Fibroblast of lung (primary cell): ENCODE measurements around the gene ZNF474. TPM values are rescaled to one million over a fixed set of nuclear protein-coding genes. Genes with fewer than 3 reads are reported as not detected.
A peak's percentile ranks its signal among the peaks of the same experiment; 100 is the strongest.

Experiments used
- DNase-seq, 2 donors: peaks; one replicate each; pipeline versions ENCODE4 v3.0.0 to v3.0.0-alpha.2; 2010; ENCODE audit warnings: low read depth in 2 of 2
- H2AFZ ChIP-seq: 2 replicates; pipeline ENCODE4 v1.5.1; 2012; ENCODE audit warnings: low read length, control low read depth, inconsistent platforms
- H3K27ac ChIP-seq: 2 replicates; pipeline ENCODE4 v1.5.1; 2011; ENCODE audit warnings: low read length, control low read depth; ENCODE audit not compliant: insufficient read depth
- H3K27me3 ChIP-seq: 2 replicates; pipeline ENCODE4 v1.5.1; 2011; ENCODE audit warnings: mild to moderate bottlenecking, low read length; ENCODE audit not compliant: control insufficient read depth, insufficient read depth
- H3K36me3 ChIP-seq: 2 replicates; pipeline ENCODE4 v1.5.1; 2011; ENCODE audit warnings: low read length; ENCODE audit not compliant: control insufficient read depth, insufficient read depth
- H3K4me1 ChIP-seq: 2 replicates; pipeline ENCODE4 v1.5.1; 2011; ENCODE audit warnings: low read length; ENCODE audit not compliant: control insufficient read depth, insufficient read depth; ENCODE audit errors: extremely low read depth
- H3K4me2 ChIP-seq: 2 replicates; pipeline ENCODE4 v1.5.1; 2011; ENCODE audit warnings: low read length, control low read depth; ENCODE audit not compliant: insufficient read depth; ENCODE audit errors: extremely low read depth
- H3K4me3 ChIP-seq, 4 experiments: fragments of 200-600 bp in 1 of 4; sonication (generic) in 1 of 4; replicated peaks in 1 of 4; 2 replicates each; pipeline ENCODE4 v1.5.1; 2011 to 2016; ENCODE audit warnings: low read length in 4 of 4, low read depth in 3 of 4, mild to moderate bottlenecking in 3 of 4, control low read depth in 2 of 4, inconsistent platforms in 1 of 4, mixed read lengths in 1 of 4; ENCODE audit not compliant: insufficient read depth in 1 of 4; ENCODE audit errors: control extremely low read depth in 1 of 4
- H3K79me2 ChIP-seq: 2 replicates; pipeline ENCODE4 v1.5.1; 2012; ENCODE audit warnings: mild to moderate bottlenecking, low read length, inconsistent platforms; ENCODE audit not compliant: control insufficient read depth, insufficient read depth
- H3K9ac ChIP-seq: 2 replicates; pipeline ENCODE4 v1.5.1; 2011; ENCODE audit warnings: mild to moderate bottlenecking, low read length, control low read depth; ENCODE audit not compliant: insufficient read depth
- H3K9me3 ChIP-seq: 2 replicates; pipeline ENCODE4 v1.5.1; 2012; ENCODE audit warnings: low read depth, low read length; ENCODE audit not compliant: control insufficient read depth, insufficient read depth
- H4K20me1 ChIP-seq: 2 replicates; pipeline ENCODE4 v1.5.1; 2011; ENCODE audit warnings: low read length; ENCODE audit not compliant: control insufficient read depth, insufficient read depth; ENCODE audit errors: extremely low read depth
- EZH2 ChIP-seq: IDR thresholded peaks from 2 replicates; pipeline ENCODE4 v1.5.1; 2012; ENCODE audit warnings: low read length, control low read depth, mild to moderate bottlenecking; ENCODE audit errors: missing control alignments
- polyA plus RNA-seq, 2 donors: library from polyadenylated mRNA; depleted of rRNA in 1 of 2; stranded (reverse) in 1 of 2; unstranded in 1 of 2; fragments of >200 nt; gene quantifications; 2 replicates each; pipeline ENCODE4 v1.2.1, GENCODE V29; 2011 to 2012; ENCODE audit warnings: missing spikeins in 1 of 2
- total RNA-seq: library from RNA; depleted of rRNA; stranded (reverse); fragments of >200 nt; gene quantifications from 2 replicates; pipeline ENCODE4 v1.2.1, GENCODE V29; 2014
- TF ChIP-seq, protein P1 (sequence below), 2 donors: IDR thresholded peaks in 1 of 2; conservative IDR thresholded peaks in 1 of 2; 1 replicate in 1 of 2; 2 replicates in 1 of 2; pipeline ENCODE4 v1.5.1; 2011 to 2012; ENCODE audit warnings: low read length in 2 of 2, control low read depth in 1 of 2, inconsistent platforms in 1 of 2, low read depth in 1 of 2, mild to moderate bottlenecking in 1 of 2

ZNF474 gene
- total and polyA plus RNA-seq, 2 donors (not counting 1 experiment from before 2014, with no cell fraction given), result 0.17 to 0.20 TPM

- H3K4me3 ChIP-seq, result no peak overlapping the region
- no peak for TF ChIP-seq EZH2
- TF ChIP-seq, protein P1, sequence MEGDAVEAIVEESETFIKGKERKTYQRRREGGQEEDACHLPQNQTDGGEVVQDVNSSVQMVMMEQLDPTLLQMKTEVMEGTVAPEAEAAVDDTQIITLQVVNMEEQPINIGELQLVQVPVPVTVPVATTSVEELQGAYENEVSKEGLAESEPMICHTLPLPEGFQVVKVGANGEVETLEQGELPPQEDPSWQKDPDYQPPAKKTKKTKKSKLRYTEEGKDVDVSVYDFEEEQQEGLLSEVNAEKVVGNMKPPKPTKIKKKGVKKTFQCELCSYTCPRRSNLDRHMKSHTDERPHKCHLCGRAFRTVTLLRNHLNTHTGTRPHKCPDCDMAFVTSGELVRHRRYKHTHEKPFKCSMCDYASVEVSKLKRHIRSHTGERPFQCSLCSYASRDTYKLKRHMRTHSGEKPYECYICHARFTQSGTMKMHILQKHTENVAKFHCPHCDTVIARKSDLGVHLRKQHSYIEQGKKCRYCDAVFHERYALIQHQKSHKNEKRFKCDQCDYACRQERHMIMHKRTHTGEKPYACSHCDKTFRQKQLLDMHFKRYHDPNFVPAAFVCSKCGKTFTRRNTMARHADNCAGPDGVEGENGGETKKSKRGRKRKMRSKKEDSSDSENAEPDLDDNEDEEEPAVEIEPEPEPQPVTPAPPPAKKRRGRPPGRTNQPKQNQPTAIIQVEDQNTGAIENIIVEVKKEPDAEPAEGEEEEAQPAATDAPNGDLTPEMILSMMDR (conservative IDR thresholded peaks at IDR 0.05 in 1 of 2, IDR thresholded peaks at IDR 0.05 in 1 of 2; ENCODE audit: low read depth in 1 of 2, low read length in 2 of 2), result no peak
- no peak overlapping the region for H3K4me2 ChIP-seq
- no peaks in the 10 kb centered on the region for H3K36me3 ChIP-seq
- H3K27me3 ChIP-seq, result no peaks in the 10 kb centered on the region
- no peaks in the 10 kb centered on the region for H3K9me3 ChIP-seq
- no peak overlapping the region for H2AFZ ChIP-seq
- no peak for DNase-seq
- no peaks in the 10 kb centered on the region for H4K20me1 ChIP-seq
- no peaks in the 10 kb centered on the region for H3K79me2 ChIP-seq
- no peak overlapping the region for H3K9ac ChIP-seq
- H3K4me1 ChIP-seq, result peaks cover 4% of the 10 kb centered on the region
- H3K27ac ChIP-seq, result no peak overlapping the region
Measured at GRCh38 chr5:122138356-122138755, 9.0 kb downstream of the ZNF474 start.

DNA sequence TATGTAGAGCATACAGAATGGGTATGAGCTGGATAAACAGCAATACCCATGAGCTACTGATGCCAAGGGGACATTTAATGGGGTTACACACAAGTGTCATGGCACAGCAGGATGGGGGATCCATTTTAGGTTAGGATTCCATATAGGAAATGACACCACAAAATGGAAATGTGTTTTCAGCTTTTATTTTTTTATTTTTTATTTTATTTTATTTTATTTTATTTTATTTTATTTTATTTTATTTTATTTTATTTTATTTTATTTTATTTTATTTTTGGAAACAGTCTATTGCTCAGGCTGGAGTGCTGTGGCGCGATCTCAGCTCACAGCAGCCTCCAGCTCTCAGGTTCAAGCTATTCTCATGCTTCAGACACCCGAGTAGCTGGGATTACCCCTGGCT, 11.6 kb downstream of the ZNF474 start:
- Histone ChIP-seq H3K27ac (no peak overlapping the region), H3K4me3 (no peak overlapping the region), H3K9me3 (no peaks in the 10 kb centered on the region), H3K4me1 (peaks cover 4% of the 10 kb centered on the region), H3K36me3 (no peaks in the 10 kb centered on the region), H3K4me2 (no peak overlapping the region), H2AFZ (no peak overlapping the region), H4K20me1 (no peaks in the 10 kb centered on the region), H3K9ac (no peak overlapping the region), H3K79me2 (no peaks in the 10 kb centered on the region), H3K27me3 (no peaks in the 10 kb centered on the region)
- no peak for DNase-seq
- TF ChIP-seq EZH2, result no peak
- TF ChIP-seq, protein P1 (conservative IDR thresholded peaks at IDR 0.05 in 1 of 2, IDR thresholded peaks at IDR 0.05 in 1 of 2; ENCODE audit: low read depth in 1 of 2, low read length in 2 of 2), result no peak

GRCh38 chr5:122141751-122142150, 12.4 kb downstream of the ZNF474 start:
- Histone ChIP-seq H3K27me3 (no peaks in the 10 kb centered on the region), H3K79me2 (no peaks in the 10 kb centered on the region), H3K27ac (peak overlapping the region; percentile 30), H4K20me1 (no peaks in the 10 kb centered on the region), H2AFZ (no peak overlapping the region), H3K9ac (no peak overlapping the region), H3K4me1 (peaks cover 4% of the 10 kb centered on the region), H3K36me3 (no peaks in the 10 kb centered on the region), H3K4me2 (no peak overlapping the region), H3K4me3 (no peak overlapping the region), H3K9me3 (no peaks in the 10 kb centered on the region)
- DNase-seq, result peak in 1 of 2 donors; percentile 81
- TF ChIP-seq, protein P1 (conservative IDR thresholded peaks at IDR 0.05 in 1 of 2, IDR thresholded peaks at IDR 0.05 in 1 of 2; ENCODE audit: low read depth in 1 of 2, low read length in 2 of 2), result no peak
- no peak for TF ChIP-seq EZH2
